HepG2 (cell line): ENCODE results near the gene CADM4. TPM values are rescaled to one million over a fixed set of nuclear protein-coding genes. Genes with fewer than 3 reads are reported as not detected.

ENCODE experiments used
- ATAC-seq: fragments of 200-7000 bp; cut with Tn5 transposase; 3 replicates; pipeline ENCODE4 v1.9.1; 2020; ENCODE audit warnings: mild to moderate bottlenecking, moderate library complexity
- BruUV-seq: library from RNA; stranded (reverse); fragments of 400-500 nt; replicated peaks from 2 replicates; lab custom pipeline; 2021; lab: Mats Ljungman, UMichigan
- CTCF ChIA-PET: fragments of 300-600 bp; formaldehyde crosslinking; extraction: SDS; loops from one replicate; lab custom pipeline; 2021; ENCODE audit warnings: low total read pairs, inconsistent platforms, low intra/inter-chr PET ratio; lab: Yijun Ruan, JAX
- POLR2A ChIA-PET: fragments of 350-600 bp; sonication (Branson Sonifier 250); formaldehyde crosslinking; loops from one replicate; lab custom pipeline; 2020; ENCODE audit warnings: antibody characterized with exemption, inconsistent platforms; lab: Yijun Ruan, JAX
- DNase-seq: peaks from one replicate; pipeline ENCODE4 v3.0.0-alpha.2; 2015; ENCODE audit warnings: low spot score
- FAIRE-seq: peaks from 3 replicates; lab custom pipeline; 2011; peaks lifted over from hg19 to GRCh38; lab: Jason Lieb, UNC
- H2AFZ ChIP-seq: one replicate; pipeline ENCODE4 v1.6.1; 2011; ENCODE audit warnings: low read length, inconsistent platforms
- H3K27ac ChIP-seq: fragments of 300-600 bp; 3 replicates; pipeline ENCODE4 v1.8.0; 2011; ENCODE audit warnings: mixed run types, mild to moderate bottlenecking, mixed read lengths, low read length, inconsistent platforms; ENCODE audit not compliant: insufficient read depth; ENCODE audit errors: extremely low read length
- H3K27me3 ChIP-seq, 2 experiments: fragments of 200-600 bp in 1 of 2; 2 replicates in 1 of 2; 3 replicates in 1 of 2; pipeline versions ENCODE4 v1.6.0 to v1.8.0; 2011; ENCODE audit warnings: low read length in 2 of 2, mild to moderate bottlenecking in 2 of 2, moderate library complexity in 2 of 2, inconsistent platforms in 1 of 2; ENCODE audit not compliant: insufficient read depth in 2 of 2, control insufficient read depth in 1 of 2
- H3K36me3 ChIP-seq, 2 experiments: fragments of 200-600 bp in 1 of 2; replicated peaks in 1 of 2; 2 replicates in 1 of 2; 3 replicates in 1 of 2; pipeline versions ENCODE4 v1.5.1 to v1.8.0; 2011; ENCODE audit warnings: low read length in 2 of 2, inconsistent platforms in 1 of 2; ENCODE audit not compliant: insufficient read depth in 2 of 2, control insufficient read depth in 1 of 2
- H3K4me1 ChIP-seq: 2 replicates; pipeline ENCODE4 v1.5.1; 2012; ENCODE audit warnings: low read length, inconsistent platforms; ENCODE audit not compliant: insufficient read depth
- H3K4me2 ChIP-seq: 2 replicates; pipeline ENCODE4 v1.6.0; 2011; ENCODE audit warnings: low read depth, low read length, inconsistent platforms
- H3K4me3 ChIP-seq, 3 experiments: fragments of 200-600 bp in 1 of 3; sonication (generic), shearing (Covaris generic) in 1 of 3; replicated peaks in 1 of 3; 2 replicates each; pipeline ENCODE4 v1.5.1; 2011 to 2016; ENCODE audit warnings: low read length in 3 of 3, inconsistent platforms in 2 of 3, low read depth in 2 of 3, mild to moderate bottlenecking in 2 of 3, control low read depth in 1 of 3, mixed read lengths in 1 of 3; ENCODE audit not compliant: insufficient read depth in 1 of 3
- H3K79me2 ChIP-seq: one replicate; pipeline ENCODE4 v1.6.1; 2011; ENCODE audit warnings: low read length, inconsistent platforms; ENCODE audit not compliant: insufficient read depth
- H3K9ac ChIP-seq: 2 replicates; pipeline ENCODE4 v1.6.0; 2011; ENCODE audit warnings: mild to moderate bottlenecking, low read depth, low read length, inconsistent platforms; ENCODE audit not compliant: insufficient read depth
- H3K9me3 ChIP-seq: 2 replicates; pipeline ENCODE4 v1.5.1; 2012; ENCODE audit warnings: mild to moderate bottlenecking, low read length
- H4K20me1 ChIP-seq: 2 replicates; pipeline ENCODE4 v1.6.0; 2011; ENCODE audit warnings: inconsistent platforms, mild to moderate bottlenecking, low read length, moderate library complexity; ENCODE audit not compliant: insufficient read depth
- ATF7-NPFF ChIP-seq: sonication (generic); formaldehyde crosslinking; IDR thresholded peaks from 2 replicates; pipeline ENCODE4 v1.8.1; 2023; ENCODE audit warnings: mild to moderate bottlenecking, low read depth, missing genetic modification reagents, moderate library complexity
- ELF4 ChIP-seq: sonication (generic); formaldehyde crosslinking; IDR thresholded peaks from 2 replicates; pipeline ENCODE4 v1.5.0; 2020; ENCODE audit warnings: missing genetic modification reagents, mild to moderate bottlenecking, moderate library complexity, borderline replicate concordance
- ETV5 ChIP-seq: IDR thresholded peaks from 2 replicates; pipeline ENCODE4 v1.6.1; 2018; ENCODE audit warnings: missing biosample characterization, missing genetic modification reagents, inconsistent platforms, borderline replicate concordance
- GZF1 ChIP-seq: sonication (generic); formaldehyde crosslinking; IDR thresholded peaks from 2 replicates; pipeline ENCODE4 v1.5.1; 2020; ENCODE audit warnings: mild to moderate bottlenecking, missing genetic modification reagents
- HOXD1 ChIP-seq: sonication (generic); formaldehyde crosslinking; IDR thresholded peaks from 2 replicates; pipeline ENCODE4 v1.5.0; 2020; ENCODE audit warnings: missing genetic modification reagents
- KDM6A ChIP-seq: IDR thresholded peaks from 2 replicates; pipeline ENCODE4 v1.6.1; 2016; ENCODE audit warnings: low read depth
- MZF1 ChIP-seq: sonication (generic); formaldehyde crosslinking; IDR thresholded peaks from 2 replicates; pipeline ENCODE4 v1.8.1; 2023; ENCODE audit warnings: mild to moderate bottlenecking, missing genetic modification reagents, borderline replicate concordance
- RAD51 ChIP-seq: fragments of 450-650 bp; IDR thresholded peaks from 2 replicates; pipeline ENCODE4 v1.6.1; 2016; ENCODE audit warnings: borderline replicate concordance
- SOX6 ChIP-seq, 2 experiments: fragments of 450-650 bp in 1 of 2; sonication (generic) in 1 of 2; formaldehyde crosslinking in 1 of 2; IDR thresholded peaks; 2 replicates each; pipeline versions ENCODE4 v1.4.0 to v1.6.1; 2017 to 2020; ENCODE audit warnings: antibody characterized with exemption in 1 of 2, mild to moderate bottlenecking in 1 of 2, missing genetic modification reagents in 1 of 2
- SRF ChIP-seq: IDR thresholded peaks from 2 replicates; pipeline ENCODE4 v1.6.1; 2011; ENCODE audit warnings: mild to moderate bottlenecking, low read depth, low read length, moderate library complexity
- ZNF326 ChIP-seq: sonication (generic); formaldehyde crosslinking; IDR thresholded peaks from 2 replicates; pipeline ENCODE4 v1.4.0; 2020; ENCODE audit warnings: missing genetic modification reagents, borderline replicate concordance
- ZNF7 ChIP-seq: IDR thresholded peaks from 2 replicates; pipeline ENCODE4 v1.6.1; 2016; ENCODE audit warnings: missing biosample characterization, missing genetic modification reagents
- WGBS: methylation state at CpG from one replicate; pipeline ENCODE4 v1.1.6; 2017; ENCODE audit warnings: low lambda C conversion rate; 5-methylcytosine and 5-hydroxymethylcytosine counted together
- in situ Hi-C: cut with HindIII; loops from 2 replicates; pipeline ENCODE4 v1.10.0; 2017; ENCODE audit warnings: low pct_unique_long_range_greater_than_20kb; ENCODE audit not compliant: extremely low pct_ligation_motif_present
- intact Hi-C: fragments of 100-400 bp; cut with micrococcal nuclease; formaldehyde crosslinking; loops from one replicate; pipeline ENCODE4 v1.10.0; 2022; ENCODE audit not compliant: unreplicated experiment
- polyA plus RNA-seq, 8 experiments: library from polyadenylated mRNA; depleted of rRNA in 3 of 8; stranded (reverse) in 7 of 8; unstranded in 1 of 8; fragments of >200 nt; fragmentation: Illumina TruSeq in 4 of 8; extraction: Trizol in 4 of 8; gene quantifications; 2 replicates each; pipeline versions ENCODE4 v1.2.1 to v1.2.3, GENCODE V29; 2011 to 2016; ENCODE audit warnings: low read depth in 4 of 8, missing spikeins in 1 of 8, mixed read lengths in 1 of 8; ENCODE audit not compliant: insufficient read depth in 1 of 8
- total RNA-seq, 5 experiments: library from RNA; depleted of rRNA; stranded (reverse); fragments of >200 nt; fragmentation: Illumina TruSeq; extraction: Trizol; gene quantifications; 2 replicates each; pipeline ENCODE4 v1.2.3, GENCODE V29; 2016; ENCODE audit warnings: low read depth in 1 of 5
- TF ChIP-seq, protein P1 (sequence below): IDR thresholded peaks from 2 replicates; pipeline ENCODE4 v1.6.1; 2016; ENCODE audit warnings: missing biosample characterization, missing genetic modification reagents, low read depth

The CADM4 gene
- total and polyA plus RNA-seq, 2 of the 13 experiments (the other 11 are each of a cell fraction or from before 2014, with no cell fraction given): 8.5 to 16.0 TPM

DNA sequence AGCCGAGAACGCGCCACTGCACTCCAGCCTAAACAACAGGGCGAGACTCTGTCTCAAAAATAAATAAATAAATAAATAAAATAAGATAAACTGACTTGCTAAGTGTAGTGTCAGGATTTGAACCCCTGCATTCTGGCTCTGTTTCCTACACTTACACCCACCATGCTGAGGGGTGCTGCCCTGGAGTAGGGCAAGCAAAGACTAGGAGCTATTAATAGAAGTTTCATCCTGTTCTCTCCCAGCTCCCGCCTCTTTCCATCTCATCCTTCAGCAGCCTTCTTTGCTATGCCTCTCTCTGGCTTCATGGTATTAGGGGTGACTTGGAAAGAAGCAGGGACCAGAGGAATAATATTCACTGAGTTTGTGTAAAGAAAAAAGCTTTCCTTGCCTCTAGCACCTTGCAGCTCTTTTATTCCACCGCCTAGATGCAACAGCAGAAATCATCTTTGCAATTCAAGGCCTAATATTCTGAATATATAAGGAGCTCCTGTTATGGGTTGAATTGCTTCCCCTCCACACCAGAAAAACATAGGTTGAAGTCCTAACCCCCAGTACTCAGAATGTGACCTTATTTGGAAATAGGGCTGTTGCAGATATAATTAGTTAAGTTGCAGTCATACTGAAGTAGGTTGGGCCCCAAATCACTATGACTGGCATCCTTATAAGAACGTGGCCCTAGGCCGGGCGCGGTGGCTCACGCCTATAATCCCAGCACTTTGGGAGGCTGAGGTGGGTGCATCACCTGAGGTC, 39.0 kb upstream of the CADM4 start:
- Histone ChIP-seq H3K4me1 (0 out of 2 replicates have a peak, but pooled peaks cover 9% of the 10 kb centered on the region), H3K4me3 (no peak overlapping the region), H3K4me2 (no peak overlapping the region), H3K9me3 (no peaks in the 10 kb centered on the region), H3K9ac (no peak overlapping the region), H2AFZ (no peak overlapping the region), H3K27me3 (peaks cover 0 to 7% of the 10 kb centered on the region in 2 experiments; a peak in 3 of 5 replicates), H3K27ac (no peak overlapping the region), H3K79me2 (no peaks in the 10 kb centered on the region), H3K36me3 (no peaks in the 10 kb centered on the region), H4K20me1 (no peaks in the 10 kb centered on the region)
- intact Hi-C loops: no loop called here
- TF ChIP-seq RAD51 (no peak), MZF1 (CRISPR knock-in tag) (no peak), GZF1 (CRISPR knock-in tag) (no peak), ELF4 (CRISPR knock-in tag) (no peak), ETV5 (CRISPR knock-in tag) (no peak), HOXD1 (no peak), ZNF326 (no peak), ZNF7 (no peak), KDM6A (CRISPR knock-in tag) (no peak), ATF7-NPFF (CRISPR knock-in tag) (no peak), SRF (no peak), SOX6 (IDR thresholded peaks at IDR 0.05) (no peak), SOX6 (CRISPR knock-in tag; IDR thresholded peaks at IDR 0.05) (no peak)
- TF ChIP-seq, protein P1, sequence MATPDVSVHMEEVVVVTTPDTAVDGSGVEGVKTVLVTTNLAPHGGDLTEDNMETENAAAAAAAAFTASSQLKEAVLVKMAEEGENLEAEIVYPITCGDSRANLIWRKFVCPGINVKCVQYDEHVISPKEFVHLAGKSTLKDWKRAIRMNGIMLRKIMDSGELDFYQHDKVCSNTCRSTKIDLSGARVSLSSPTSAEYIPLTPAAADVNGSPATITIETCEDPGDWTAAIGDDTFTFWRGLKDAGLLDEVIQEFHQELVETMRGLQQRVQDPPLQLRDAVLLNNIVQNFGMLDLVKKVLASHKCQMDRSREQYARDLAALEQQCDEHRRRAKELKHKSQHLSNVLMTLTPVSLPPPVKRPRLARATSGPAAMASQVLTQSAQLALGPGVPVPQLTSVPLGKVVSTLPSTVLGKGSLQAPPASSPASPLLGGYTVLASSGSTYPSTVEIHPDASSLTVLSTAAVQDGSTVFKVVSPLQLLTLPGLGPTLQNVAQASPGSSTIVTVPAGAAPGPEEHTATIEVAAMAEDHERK (CRISPR knock-in tag): no peak
- in situ Hi-C loops: no loop called here
- ATAC-seq (no peak), DNase-seq (no peak), FAIRE-seq (no peak)
- POLR2A ChIA-PET: interaction anchor here (0.6 to 1.9 kb wide), 2 partner anchors 10 to 46 kb away, joined by 4 to 7 read pairs; no protein-coding TSS in a partner anchor
- BruUV-seq: no TSS peak
- CTCF ChIA-PET: no interaction called here
- WGBS: 77% methylated on average over 11 of the region's 11 CpGs
